Measurements from ENCODE around the gene ITPR1.

- TF ChIP-seq EZH2 (IDR thresholded peaks at IDR 0.05; ENCODE audit: low read depth) (no peak), CTCF (conservative IDR thresholded peaks at IDR 0.05) (no peak)
Measured at GRCh38 chr3:4466741-4467521, 26.2 kb upstream of the ITPR1 start, which contains the start of gene SUMF1.

Data from PC-9 (cell line).